ENCODE data around the gene YPEL3.

The YPEL3 gene

GRCh38 chr16:30088832-30089624 lies 7.0 kb downstream of the YPEL3 start:
- no peak for DNase-seq

GRCh38 chr16:30088237-30088831 lies 7.7 kb downstream of the YPEL3 start:
- DNase-seq = no peak

- DNase-seq = no peak
Measured at GRCh38 chr16:30087181-30087898, 8.7 kb downstream of the YPEL3 start.

- DNase-seq = no peak
Measured at GRCh38 chr16:30086291-30087140, 9.5 kb downstream of the YPEL3 start.

- DNase-seq = no peak
Measured at GRCh38 chr16:30085820-30086219, 10.2 kb downstream of the YPEL3 start.

GRCh38 chr16:30085247-30085646 lies 10.8 kb downstream of the YPEL3 start:
- no peak for DNase-seq

GRCh38 chr16:30084816-30085159 lies 11.2 kb downstream of the YPEL3 start:
- no peak for DNase-seq

- DNase-seq = no peak
Measured at GRCh38 chr16:30084096-30084815, 11.8 kb downstream of the YPEL3 start.

- DNase-seq = no peak
Measured at GRCh38 chr16:30083216-30084055, 12.6 kb downstream of the YPEL3 start.

- DNase-seq = no peak
Measured at GRCh38 chr16:30082545-30083090, 13.4 kb downstream of the YPEL3 start.

GRCh38 chr16:30079480-30079879 lies 16.5 kb downstream of the YPEL3 start:
- DNase-seq = no peak

- DNase-seq = no peak
Measured at GRCh38 chr16:30078744-30079143, 17.3 kb downstream of the YPEL3 start.

GRCh38 chr16:30077656-30078055 lies 18.4 kb downstream of the YPEL3 start:
- no peak for DNase-seq

GRCh38 chr16:30076276-30076791 lies 19.7 kb downstream of the YPEL3 start:
- no peak for DNase-seq

- peak; percentile 80 for DNase-seq
Measured at GRCh38 chr16:30075503-30076275, 20.3 kb downstream of the YPEL3 start, which contains the start of gene PPP4C. PPP4C (plus strand) TSS chr16:30075994; CDS start chr16:30076378, 384 bp downstream.

GRCh38 chr16:30070490-30070889 lies 25.5 kb downstream of the YPEL3 start:
- no peak for DNase-seq

GRCh38 chr16:30069611-30070462 lies 26.2 kb downstream of the YPEL3 start:
- DNase-seq = no peak

GRCh38 chr16:30068750-30069610 lies 27.0 kb downstream of the YPEL3 start:
- no peak for DNase-seq

All from T1000 (cell line).